Uterus (tissue), 4 donors: ENCODE measurements around the gene CHRNA4. TPM values are rescaled to one million over a fixed set of nuclear protein-coding genes. Genes with fewer than 3 reads are reported as not detected.

Source experiments
- DNase-seq, 2 donors: peaks; one replicate each; pipeline ENCODE4 v3.0.0-alpha.2; 2019 to 2020
- H3K27ac ChIP-seq, 2 donors: fragments of 200-600 bp; sonication (generic); 1 replicate in 1 of 2; 2 replicates in 1 of 2; pipeline ENCODE4 v1.5.1; 2016 to 2018
- H3K27me3 ChIP-seq, 2 donors: fragments of 200-600 bp; sonication (generic); one replicate each; pipeline ENCODE4 v1.5.1; 2018 to 2019; ENCODE audit warnings: control low read depth in 1 of 2
- H3K36me3 ChIP-seq, 2 donors: fragments of 200-600 bp; sonication (generic); one replicate each; pipeline ENCODE4 v1.5.1; 2019; ENCODE audit warnings: control low read depth in 1 of 2
- H3K4me1 ChIP-seq, 2 donors: fragments of 200-600 bp; sonication (generic); one replicate each; pipeline ENCODE4 v1.5.1; 2018 to 2019; ENCODE audit warnings: control low read depth in 1 of 2
- H3K4me3 ChIP-seq, 2 donors: fragments of 200-600 bp; sonication (generic); 1 replicate in 1 of 2; 2 replicates in 1 of 2; pipeline ENCODE4 v1.5.1; 2018 to 2019; ENCODE audit warnings: mild to moderate bottlenecking in 1 of 2
- H3K9me3 ChIP-seq, 2 donors: fragments of 200-600 bp; sonication (generic); one replicate each; pipeline ENCODE4 v1.5.1; 2019; ENCODE audit warnings: control low read depth in 1 of 2
- POLR2A ChIP-seq, 2 donors: fragments of 450-650 bp; IDR thresholded peaks; one replicate each; pipeline ENCODE4 v1.6.1; 2016; ENCODE audit warnings: antibody characterized with exemption in 2 of 2, mild to moderate bottlenecking in 1 of 2, moderate library complexity in 1 of 2
- intact Hi-C: fragments of 100-400 bp; cut with DNase I; formaldehyde crosslinking; loops from one replicate; pipeline ENCODE4 v1.15.1; 2023; ENCODE audit warnings: low total_unique reads
- total RNA-seq, 4 donors: library from RNA; depleted of rRNA in 3 of 4; stranded (reverse); fragments of >200 nt in 3 of 4; gene quantifications; one replicate each; pipeline versions ENCODE4 v1.1.0 to v1.2.4, GENCODE V29; 2014 to 2023
- TF ChIP-seq, protein P1 (sequence below), 4 experiments: fragments of 200-600 bp in 2 of 4; fragments of 450-650 bp in 2 of 4; sonication (generic) in 2 of 4; IDR thresholded peaks; one replicate each; pipeline ENCODE4 v1.5.1; 2016 to 2019; ENCODE audit warnings: antibody characterized with exemption in 4 of 4, mild to moderate bottlenecking in 2 of 4, moderate library complexity in 1 of 4
- donor health status: DM: yes; HTN: yes; CAD: no.

CHRNA4 gene
- total RNA-seq, 4 donors from 2014 or later, result 0.21 to 1.5 TPM; not detected in 2

DNA sequence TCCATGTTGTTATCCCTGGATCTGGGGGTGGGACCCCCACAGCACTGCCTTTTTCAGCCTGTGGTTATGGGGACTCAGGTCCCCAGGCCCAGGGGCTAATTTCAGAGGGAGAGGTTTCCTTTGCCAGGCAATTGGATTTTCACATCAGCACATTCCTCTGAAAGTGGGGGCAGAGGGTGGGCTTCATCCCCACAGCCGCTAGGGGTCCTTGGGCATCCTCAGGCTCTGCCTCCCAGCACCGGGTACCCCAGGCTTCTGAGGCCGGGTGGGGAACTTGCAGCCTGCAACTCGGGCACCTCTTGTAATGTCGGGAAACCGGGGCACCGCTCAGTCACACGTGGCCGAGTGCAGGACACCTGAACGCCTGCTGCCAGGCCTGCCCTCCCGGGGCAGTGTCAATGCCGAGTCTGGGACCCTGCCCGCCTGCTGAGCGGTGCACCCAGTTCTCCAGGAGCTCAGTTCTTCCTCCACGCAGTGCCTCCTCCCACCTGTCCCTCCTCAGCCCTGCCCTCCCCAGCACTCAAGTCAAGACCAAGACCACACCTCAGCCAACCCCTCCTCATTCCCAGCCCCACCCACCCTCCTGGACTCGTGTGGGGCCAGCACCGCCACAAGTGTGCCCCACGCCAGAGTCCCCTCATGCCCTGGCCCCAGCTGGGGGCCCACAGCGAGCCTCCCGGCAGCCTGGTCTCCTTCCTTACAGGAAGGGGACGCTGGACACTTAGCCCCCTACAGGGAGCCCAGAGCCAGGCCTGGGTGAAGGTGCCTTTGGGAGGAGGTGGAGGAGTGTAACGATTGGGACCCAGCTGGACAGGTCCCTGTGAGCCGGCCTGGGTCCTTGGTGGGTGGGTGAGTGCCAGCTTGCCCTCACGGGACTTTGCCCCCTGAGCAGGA, 8.8 kb upstream of the CHRNA4 start:
- DNase-seq, result no peak
- Histone ChIP-seq H3K27ac (no peak overlapping the region), H3K4me1 (no peaks in the 10 kb centered on the region), H3K36me3 (no peaks in the 10 kb centered on the region), H3K27me3 (no peaks in the 10 kb centered on the region), H3K9me3 (no peaks in the 10 kb centered on the region), H3K4me3 (no peak overlapping the region)
- intact Hi-C loops, result no loop called here
- no peak for TF ChIP-seq POLR2A (IDR thresholded peaks at IDR 0.05)
- TF ChIP-seq, protein P1, sequence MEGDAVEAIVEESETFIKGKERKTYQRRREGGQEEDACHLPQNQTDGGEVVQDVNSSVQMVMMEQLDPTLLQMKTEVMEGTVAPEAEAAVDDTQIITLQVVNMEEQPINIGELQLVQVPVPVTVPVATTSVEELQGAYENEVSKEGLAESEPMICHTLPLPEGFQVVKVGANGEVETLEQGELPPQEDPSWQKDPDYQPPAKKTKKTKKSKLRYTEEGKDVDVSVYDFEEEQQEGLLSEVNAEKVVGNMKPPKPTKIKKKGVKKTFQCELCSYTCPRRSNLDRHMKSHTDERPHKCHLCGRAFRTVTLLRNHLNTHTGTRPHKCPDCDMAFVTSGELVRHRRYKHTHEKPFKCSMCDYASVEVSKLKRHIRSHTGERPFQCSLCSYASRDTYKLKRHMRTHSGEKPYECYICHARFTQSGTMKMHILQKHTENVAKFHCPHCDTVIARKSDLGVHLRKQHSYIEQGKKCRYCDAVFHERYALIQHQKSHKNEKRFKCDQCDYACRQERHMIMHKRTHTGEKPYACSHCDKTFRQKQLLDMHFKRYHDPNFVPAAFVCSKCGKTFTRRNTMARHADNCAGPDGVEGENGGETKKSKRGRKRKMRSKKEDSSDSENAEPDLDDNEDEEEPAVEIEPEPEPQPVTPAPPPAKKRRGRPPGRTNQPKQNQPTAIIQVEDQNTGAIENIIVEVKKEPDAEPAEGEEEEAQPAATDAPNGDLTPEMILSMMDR (IDR thresholded peaks at IDR 0.05), result no peak

DNA sequence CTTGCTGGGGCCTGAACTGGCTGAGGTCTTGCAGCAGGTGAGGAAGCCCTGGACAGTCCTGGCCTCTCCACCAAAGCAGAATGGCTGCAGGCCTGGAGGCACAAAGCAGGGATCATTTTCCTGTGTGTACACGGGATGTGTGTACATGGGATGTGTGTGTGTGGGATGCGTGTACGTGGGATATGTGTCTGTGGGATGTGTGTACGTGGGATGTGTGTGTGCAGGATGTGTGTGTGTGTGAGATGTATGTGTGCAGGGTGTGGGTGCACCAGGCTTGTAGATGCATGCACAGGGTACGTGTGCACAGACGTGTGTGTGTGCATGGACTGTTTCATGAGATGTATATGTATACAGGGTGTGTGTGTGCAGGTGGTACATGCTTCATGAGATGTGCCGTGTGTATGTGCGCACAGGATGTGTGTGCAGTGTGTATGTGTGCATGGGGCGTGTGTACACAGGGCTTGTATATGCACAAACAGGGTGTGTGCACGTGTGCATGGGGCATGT, 7.9 kb upstream of the CHRNA4 start:
- intact Hi-C loops, result no loop called here
- Histone ChIP-seq H3K9me3 (no peaks in the 10 kb centered on the region), H3K4me3 (no peak overlapping the region), H3K27me3 (no peaks in the 10 kb centered on the region), H3K36me3 (no peaks in the 10 kb centered on the region), H3K4me1 (no peaks in the 10 kb centered on the region), H3K27ac (no peak overlapping the region)
- no peak for DNase-seq
- TF ChIP-seq POLR2A (IDR thresholded peaks at IDR 0.05), result no peak
- TF ChIP-seq, protein P1 (IDR thresholded peaks at IDR 0.05), result no peak

DNA sequence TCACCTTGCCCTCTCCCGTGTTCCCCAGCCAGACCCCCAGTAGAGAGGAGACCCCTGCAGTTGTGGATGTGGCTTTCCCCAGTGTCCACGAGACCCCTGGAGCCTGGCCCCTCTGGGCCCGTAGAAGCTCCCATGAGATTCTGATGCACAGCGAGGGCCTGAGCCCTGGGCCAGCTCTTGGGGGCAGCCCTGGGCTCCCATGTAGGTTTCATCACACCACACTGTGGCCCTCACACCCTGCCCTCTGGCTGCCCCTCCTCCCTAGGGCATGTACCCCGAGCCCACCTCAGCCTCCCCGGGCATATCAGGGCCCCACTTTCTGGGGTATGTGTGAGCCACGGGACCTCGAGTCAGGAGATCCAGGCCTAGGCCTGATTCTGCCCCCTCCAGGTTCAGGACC, 7.0 kb upstream of the CHRNA4 start:
- Histone ChIP-seq H3K4me3 (no peak overlapping the region), H3K4me1 (no peaks in the 10 kb centered on the region), H3K27ac (no peak overlapping the region), H3K27me3 (no peaks in the 10 kb centered on the region), H3K36me3 (no peaks in the 10 kb centered on the region), H3K9me3 (no peaks in the 10 kb centered on the region)
- no peak for DNase-seq
- intact Hi-C loops, result no loop called here
- no peak for TF ChIP-seq POLR2A (IDR thresholded peaks at IDR 0.05)
- TF ChIP-seq, protein P1 (IDR thresholded peaks at IDR 0.05), result no peak

DNA sequence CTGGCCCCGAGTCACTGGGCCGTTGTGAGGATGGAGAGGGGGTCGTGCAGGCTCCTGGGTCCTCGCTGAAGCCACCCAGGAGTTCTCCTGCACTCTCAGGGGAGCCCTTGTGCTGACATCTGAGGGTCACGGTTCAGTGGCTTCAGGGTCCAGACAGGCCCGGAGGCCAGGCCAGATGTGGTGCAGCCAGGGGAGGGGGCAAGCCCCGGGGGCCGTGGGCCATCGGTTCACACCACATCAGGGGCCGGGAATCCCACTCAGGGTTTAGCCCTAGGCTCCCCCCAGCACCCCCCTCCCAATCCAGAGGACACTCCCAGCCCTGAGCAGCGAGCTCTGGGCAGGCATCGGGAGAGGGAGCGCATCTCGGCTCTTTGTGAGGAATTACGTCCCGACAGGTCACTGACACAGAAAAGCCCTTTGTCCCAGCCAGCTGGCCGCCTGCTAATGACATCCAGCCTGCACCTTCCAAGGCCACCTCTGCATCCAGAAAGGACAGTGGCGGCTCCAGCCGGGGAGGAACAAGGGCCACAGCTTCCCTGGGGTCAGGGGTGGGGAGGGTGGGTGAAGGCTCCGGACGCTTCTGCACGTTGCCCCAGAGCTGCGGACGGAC, 6.4 kb upstream of the CHRNA4 start:
- DNase-seq, result no peak
- no peaks in the 10 kb centered on the region for H3K36me3 ChIP-seq
- no peak overlapping the region for H3K4me3 ChIP-seq
- intact Hi-C loops, result no loop called here
- H3K27ac ChIP-seq, result no peak overlapping the region
- no peaks in the 10 kb centered on the region for H3K27me3 ChIP-seq
- no peaks in the 10 kb centered on the region for H3K4me1 ChIP-seq
- no peaks in the 10 kb centered on the region for H3K9me3 ChIP-seq
- no peak for TF ChIP-seq POLR2A (IDR thresholded peaks at IDR 0.05)
- TF ChIP-seq, protein P1 (IDR thresholded peaks at IDR 0.05), result no peak
